Mesenteric fat pad (tissue), 1 donor: ENCODE measurements around the gene CIITA. TPM values are rescaled to one million over a fixed set of nuclear protein-coding genes. Genes with fewer than 3 reads are reported as not detected.
"Not testable (repeated sequence)": the region's sequence is repeated elsewhere in the genome, so short reads cannot be mapped to it uniquely, and the experiment has no call there.

Source experiments
- DNase-seq: peaks from one replicate; pipeline ENCODE4 v3.0.0-alpha.2; 2020; ENCODE audit warnings: low spot score
- total RNA-seq: library from RNA; stranded (reverse); fragmentation: NEBNext Ultra II Directional; extraction: Animal tissue kit (Norgen Biotek cat#: 25700); gene quantifications from one replicate; pipeline ENCODE4 v1.2.1, GENCODE V29; 2021
- donor health status: DM: yes; HTN: yes; CAD: no.

The CIITA gene
- total RNA-seq, 1 donor from 2014 or later, result 10.0 TPM

DNA sequence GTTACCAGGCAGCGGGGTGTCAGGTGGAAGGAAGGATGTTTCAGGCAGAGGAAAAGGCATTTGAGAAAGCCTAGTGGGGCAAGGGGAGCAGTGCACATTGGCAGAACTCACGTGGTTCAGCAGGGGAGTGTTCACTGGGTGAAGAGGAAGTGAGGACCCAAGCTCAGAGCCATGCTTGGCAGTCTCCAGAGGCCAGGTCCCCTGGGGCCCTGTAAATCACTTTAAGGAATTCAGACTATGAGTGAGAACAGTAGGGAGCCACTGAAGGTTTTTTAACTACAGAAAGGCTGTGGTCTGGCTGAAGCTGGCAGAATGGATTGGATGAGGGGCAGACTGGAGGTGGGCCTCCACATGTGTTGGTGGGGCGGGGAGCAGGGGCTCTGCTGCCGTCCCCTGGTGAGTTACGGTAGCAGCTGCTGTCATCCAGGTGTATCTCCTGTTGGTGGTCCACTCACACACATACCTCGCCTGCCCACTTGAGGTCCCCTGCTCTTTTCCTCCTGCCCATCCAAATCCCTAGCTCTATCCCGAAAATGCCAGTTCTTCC, 72.5 kb downstream of the CIITA start:
- DNase-seq, result no peak

DNA sequence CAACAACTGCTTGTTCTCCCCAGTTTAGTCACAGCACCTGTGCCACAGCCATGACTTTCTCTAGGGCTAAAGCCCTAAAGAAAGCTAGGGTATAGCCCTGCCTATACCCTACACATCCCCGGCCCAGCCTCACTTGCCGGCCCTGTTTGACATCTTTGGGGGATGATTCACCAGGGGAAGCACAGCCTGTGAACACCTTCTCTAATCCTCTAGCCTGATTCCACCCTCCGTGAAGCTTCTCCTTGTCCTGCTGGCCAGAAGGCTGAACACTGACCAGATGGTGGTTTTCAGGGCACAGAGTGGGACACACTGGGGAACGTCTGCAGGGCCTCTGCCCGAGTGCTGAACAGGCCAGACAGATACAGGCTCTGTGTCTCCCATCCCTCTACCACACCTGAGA, 73.4 kb downstream of the CIITA start:
- DNase-seq, result no peak

DNA sequence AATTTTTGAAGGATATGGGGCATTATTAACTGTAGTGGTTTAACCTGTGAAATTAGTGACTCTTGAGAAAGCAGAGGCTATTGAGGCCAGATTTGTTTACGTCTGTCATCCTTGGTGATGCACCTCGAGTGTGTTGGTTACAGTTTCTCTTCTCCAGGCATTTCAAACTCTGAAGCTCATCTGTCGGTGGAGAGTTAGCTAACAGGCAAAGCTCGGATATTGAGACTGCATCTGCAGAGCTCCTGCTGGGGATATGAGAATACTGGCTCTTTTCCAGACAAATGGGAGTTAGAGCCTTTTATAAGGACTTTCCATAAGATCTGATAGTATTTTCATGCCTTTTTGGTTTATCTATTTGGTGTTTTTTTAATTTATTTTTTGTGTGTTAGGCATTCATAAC, 74.0 kb downstream of the CIITA start:
- no peak for DNase-seq

DNA sequence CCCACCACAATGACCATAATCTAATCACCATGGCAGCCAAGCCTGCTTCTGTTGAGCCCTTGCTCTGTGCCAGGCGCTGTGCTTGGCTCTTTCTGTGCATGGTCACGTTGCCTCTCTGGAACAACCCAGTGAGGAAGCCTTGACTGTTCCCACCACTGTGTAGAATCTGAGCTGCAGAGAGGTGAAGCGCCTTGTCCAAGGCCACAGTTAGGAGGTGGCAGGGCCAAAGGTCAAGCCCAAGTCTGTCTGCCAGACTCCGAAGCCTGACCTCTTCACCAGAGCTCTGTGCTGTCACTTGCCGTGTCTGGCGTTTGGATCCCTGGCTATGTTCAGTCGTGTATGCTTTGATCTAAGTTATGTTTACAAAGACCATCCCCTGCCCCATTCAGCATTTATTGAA, 77.9 kb downstream of the CIITA start:
- no peak for DNase-seq

DNA sequence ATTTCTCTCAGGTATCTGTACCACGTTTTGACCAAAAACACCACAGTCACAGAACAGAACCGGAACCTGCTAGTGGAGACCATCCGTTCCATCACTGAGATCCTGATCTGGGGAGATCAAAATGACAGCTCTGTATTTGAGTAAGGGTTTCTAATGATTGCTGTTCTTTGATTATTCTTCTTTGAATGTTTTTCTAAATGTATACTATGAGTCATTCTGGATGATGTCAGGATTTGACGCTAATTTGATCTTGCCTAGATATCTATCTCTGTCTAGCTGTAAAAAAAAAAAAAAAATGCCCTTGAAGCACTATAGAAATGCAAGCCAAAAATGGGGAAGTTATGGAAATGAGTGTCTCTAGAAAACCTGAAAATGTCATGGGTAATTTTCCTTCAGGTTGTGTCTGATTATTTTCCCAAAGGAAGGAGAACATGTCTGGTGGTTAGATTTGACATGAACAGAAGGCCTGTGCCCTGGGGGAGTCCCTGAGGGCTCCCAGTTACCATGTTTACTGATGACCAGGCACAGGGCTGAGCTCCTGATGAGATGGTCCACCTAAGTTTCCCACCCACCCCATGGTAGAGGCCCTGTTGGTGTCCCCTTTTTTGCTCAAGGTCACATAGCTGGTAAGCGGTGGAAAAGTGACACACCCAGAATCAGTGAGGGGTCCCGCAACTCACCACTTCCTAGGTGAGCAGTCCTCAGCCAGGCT, 80.9 kb downstream of the CIITA start:
- no peak for DNase-seq

DNA sequence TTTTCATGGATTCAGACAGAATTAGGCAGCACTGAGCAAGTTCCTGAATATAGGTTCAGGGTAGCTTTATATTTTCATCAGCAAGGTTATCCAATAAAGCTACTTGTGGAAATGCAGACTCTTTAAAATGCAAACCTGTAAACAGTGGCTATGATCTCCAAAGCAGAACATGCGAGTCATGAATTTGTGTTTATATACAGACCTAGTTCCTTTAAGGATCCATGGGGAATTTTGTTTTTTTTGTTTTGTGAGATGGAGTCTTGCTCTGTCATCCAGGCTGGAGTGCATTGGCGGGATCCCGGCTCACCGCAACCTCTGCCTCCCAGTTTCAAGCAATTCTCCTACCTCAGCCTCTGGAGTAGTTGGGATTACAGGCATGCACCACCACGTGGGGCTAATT, 82.2 kb downstream of the CIITA start:
- no peak for DNase-seq

DNA sequence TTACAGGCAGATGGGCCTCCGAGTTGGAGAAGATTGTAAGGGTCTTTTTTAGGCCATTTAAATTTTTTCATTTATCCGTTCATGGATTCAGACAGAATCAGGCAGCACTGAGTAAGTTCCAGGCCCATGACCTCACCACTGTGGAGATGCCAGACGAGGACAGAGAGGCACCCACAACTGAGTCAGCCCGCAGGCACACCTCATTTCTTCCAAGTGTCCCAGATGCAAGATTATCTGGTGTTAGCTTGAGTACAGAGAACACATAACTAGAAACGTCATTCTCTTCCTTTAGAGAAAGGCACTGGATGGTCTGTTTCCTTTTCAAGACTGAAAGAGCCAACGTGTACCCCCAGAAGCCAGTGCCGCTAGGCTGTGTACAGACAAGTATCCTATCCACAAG, 84.2 kb downstream of the CIITA start:
- DNase-seq, result no peak

DNA sequence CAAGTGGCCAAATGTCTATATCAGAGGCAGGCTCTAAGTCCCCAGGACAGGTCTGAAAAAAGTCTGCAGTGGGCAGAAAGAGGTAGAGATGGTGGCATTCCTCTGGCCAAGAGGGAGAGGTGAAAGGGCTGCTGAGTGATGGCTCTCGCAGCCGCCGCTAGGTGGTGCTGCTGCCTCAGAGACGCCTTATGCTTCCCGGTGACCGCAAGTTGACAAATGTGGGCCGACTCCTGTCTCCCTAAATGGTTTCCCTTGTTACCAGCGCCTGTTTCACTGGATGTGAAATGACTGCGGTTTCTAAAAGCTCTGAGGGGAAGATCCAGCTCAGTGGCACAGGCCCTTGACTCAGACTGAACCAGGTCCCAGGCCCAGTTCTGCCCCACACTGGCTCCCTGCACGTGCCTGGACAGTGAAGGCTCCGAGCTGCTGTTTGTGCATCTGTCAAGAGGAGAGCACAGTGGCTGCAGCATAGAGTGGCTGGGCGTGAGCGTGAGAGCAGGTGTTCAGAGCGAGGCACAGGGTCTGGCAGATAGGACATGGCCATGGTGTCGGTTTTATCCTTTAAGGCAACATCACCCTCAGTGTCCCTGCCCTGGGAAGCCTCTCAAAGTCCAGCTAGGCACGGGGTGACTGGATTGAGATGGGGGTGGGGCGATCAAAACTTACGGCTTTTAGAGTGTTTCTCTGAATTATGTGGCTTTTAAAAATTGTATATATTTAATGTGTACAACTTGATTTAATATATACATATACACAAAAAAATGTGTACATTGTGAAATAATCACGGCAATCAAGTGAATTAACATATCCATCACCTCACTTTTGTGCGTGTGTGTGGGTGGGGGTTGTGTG, 87.3 kb downstream of the CIITA start:
- DNase-seq, result no peak

DNA sequence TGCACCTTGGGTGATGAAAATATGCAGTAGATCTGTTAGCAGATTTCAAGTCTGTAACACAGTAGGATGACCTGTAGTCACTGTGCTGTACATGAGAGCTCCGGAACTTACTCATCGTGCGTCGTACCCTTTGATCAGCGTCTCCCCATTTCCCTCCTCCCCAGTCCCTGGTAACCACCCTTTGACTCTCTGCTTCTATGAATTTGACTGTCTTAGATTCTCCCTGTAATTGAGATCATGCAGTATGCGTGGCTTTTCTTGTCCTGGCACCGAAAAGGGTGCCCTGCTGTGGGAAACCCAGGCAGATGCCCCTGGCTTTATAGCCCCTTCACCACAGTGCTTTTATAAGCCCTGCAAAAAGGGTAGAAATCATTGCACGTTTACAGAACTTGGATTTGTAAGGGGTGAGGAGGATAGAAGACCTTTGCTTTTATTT, 87.9 kb downstream of the CIITA start:
- no peak for DNase-seq

DNA sequence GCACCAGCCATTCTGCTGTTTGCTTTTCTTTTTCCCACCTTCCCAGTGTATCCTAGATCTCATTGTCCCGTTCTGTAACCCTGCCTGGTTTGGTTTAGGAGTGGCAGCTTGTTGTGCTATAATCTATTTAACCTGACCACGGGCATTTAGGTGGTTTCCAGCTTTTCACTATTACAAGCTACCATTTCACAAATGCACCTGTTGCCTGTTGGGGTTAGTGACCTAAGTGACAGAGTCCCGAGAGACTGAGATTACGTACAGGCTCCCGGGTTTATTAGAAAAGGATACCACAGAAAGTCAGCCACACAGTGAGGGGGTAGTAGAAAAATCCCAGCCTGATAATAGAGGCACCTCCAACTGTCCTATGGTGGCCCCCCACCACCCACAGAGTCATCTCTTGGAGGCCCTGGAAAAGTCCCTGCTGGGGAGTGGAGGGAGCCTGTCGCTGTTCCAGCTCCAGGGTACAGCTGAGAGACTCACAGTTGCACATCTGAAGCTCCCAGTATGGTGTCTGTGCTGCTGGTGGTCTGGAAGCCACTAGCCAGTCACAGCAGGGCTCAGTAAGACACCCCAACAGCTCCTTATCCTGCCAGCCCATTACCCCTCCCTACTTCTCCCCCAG, 88.5 kb downstream of the CIITA start:
- no peak for DNase-seq

DNA sequence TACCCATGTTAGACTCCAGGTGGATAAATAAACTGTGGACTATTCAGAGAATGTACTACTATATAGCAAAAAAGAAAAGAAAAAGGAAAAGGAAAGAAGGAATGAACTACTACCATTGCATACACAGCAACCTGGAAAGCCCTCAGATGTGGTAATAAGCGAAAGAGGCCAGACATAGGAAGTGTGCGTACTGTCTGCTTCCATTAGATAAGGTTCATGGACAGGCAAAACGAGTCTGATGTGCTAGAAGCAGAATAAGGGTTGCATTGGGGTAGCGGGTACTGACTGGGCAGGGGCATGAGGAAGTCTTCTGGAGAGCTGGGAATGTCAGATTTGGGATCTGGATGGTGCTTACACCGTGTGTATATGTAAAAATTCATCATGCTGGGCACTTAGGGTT, 89.1 kb downstream of the CIITA start:
- DNase-seq, result no peak

DNA sequence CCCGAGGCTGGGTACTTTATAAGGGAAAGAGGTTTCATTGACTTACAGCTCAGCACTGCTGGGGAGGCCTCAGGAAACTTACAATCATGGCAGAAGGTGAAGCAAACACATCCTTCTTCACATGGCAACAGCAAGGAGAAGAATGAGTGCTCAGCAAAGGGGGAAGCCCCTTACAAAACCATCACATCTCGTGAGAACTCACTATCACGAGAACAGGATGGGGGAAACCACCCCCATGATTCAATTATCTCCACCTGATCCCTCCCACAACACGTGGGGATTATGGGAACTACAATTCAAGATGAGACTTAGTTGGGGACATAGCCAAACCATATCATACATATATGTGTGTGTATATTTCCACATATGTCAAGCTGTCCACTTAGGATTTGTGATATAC, 89.6 kb downstream of the CIITA start:
- not testable (repeated sequence) for DNase-seq

DNA sequence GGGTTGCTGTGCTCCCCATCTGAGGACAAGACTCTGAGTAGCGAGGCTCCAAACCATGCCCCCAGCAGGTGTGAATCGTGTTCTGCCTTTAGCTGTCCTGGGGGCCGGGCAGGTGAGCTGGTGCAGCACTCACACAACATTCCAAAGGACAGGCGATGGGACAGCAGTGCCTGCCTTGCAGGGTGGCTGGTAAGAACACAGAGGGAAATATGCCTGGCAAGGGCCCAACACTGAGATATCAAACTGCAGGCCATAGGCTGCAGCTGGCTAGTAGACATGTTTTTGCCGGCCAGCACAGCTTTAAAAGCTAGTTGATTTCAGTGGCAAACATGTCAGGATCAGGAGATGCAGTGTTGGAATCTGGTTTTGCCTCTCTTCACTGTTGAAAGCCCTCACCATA, 91.0 kb downstream of the CIITA start:
- no peak for DNase-seq

DNA sequence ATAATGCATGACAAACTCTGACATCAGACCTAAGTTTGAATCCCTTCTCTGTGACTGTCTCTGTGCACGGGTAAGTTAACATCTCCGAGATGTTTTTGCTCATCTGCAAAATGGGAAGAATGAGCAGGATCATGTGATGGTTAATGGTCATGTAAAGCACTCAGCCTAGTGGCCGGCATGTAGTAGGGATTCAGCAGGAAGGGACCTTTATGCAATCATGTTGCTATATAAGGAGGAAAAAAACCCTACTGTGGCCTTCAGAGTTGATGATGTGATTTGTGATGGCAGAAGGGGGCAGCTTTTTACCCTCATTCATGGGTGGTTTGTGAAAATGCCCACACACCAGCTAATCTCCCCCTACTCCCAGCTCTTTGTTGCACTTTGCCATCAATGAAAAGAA, 91.5 kb downstream of the CIITA start:
- no peak for DNase-seq

DNA sequence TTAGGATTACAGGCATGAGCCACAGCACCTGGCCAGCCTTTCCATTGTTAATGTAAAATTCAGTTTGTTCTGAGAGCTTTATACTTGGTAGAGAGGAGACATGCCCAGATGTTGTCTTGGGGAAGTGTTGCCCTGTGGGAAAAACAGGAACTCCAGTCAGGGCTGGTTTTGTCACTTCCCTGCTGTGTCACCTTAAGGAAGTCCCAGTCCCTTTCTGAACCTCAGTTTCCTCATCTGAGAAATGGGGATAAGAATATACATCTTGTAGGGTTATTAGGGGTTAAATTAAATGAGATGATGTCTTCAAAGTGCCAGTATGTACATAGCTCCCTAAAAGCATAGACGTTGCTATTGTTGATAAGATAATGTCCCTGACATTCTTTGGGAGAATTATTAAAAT, 92.6 kb downstream of the CIITA start:
- no peak for DNase-seq

DNA sequence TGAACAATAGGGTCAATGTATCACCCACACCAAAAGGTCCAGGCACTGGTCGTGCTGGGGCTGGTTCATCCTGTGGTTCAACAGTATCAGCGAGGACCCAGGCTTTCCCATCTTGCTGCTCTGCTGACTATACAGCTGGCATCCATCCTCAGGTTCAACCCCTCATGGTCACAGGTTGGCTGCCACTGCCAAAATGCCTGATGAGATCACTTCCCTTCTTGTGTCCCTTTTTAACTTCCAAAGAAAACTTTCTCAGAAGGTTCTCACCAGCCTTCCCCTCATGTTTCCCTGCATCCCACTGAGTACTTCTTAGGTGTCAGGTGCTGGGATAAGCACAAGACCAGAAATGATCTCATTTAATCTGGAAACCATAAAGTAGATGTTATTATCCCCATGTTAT, 93.1 kb downstream of the CIITA start:
- no peak for DNase-seq

DNA sequence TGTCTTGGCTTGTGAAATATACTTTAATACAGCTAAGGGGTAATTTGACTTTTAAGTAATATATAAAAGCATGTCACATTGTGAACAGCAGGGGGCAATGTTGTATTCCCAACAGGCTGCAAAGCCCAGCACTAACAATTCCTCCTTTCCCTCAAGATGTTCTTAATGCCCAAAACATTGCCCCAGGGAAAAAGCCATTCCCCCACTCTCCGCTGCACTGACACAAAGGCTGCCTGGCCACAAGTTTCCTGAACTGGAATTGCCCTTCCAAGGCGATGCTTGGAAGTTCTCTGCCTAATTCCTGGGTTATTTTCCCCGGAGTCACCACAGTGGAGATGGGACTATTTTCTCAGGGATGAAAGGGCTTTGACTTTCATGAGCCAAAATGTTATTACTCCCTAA, 94.6 kb downstream of the CIITA start:
- no peak for DNase-seq

DNA sequence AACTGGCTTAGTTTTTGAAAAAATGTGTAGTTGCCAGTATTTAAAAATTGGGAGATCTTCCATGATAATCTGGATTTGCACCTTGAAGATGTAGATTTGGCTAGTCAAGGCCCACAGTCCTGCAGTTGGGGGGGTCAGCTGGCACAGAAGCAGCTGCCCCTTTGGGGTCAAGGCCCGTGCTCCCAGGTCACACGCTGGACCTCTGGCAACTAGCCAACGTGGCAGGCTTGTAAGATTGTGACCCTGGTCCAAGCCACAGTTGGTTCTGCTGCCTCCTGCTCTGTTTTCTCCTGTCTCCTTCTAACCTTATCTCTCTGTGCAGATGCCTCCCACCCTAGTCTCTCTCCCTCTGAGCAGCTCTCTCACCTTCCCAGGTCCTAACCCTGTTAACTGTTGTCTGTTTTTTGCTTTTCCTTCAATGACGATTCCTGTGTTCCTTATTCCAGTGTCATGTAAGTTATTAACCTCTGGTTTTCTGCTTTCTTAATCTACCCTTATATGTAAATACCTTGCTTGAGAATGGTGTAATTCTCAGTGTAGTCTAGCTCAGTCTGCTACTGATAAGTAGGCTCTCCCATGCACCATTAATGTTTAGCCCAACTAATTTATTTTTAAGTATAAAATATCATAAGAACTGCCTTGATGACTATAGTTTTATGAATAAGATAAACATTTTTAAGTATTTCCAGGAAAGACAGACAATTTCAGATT, 95.3 kb downstream of the CIITA start:
- DNase-seq, result no peak

DNA sequence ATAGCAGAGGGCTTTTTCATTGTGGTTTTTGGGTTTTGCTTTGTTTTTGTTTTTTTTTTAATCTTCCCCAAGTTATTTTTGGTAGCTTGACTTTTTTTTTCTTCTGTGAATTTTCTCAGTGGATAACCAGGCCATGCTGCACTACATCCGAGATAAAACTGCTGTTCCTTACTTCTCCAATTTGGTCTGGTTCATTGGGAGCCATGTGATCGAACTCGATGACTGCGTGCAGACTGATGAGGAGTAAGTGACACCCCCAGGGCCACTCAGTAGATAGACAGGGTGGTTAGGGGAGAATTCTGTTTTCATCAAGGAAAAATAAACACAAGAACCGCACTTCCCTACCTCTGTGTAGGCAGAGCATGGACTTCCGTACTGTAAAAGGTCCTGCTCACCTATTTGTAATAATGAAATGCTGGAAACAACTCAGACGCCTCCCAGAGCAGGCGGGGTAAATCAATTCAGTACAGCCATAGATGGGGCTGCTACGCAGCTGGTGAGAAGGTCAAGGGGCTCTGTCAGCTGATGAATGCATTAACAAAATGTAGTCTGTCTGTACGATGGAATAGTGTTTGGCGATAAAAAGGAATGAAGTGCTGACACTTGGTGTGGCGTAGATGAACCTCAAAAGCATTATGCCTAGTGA, 95.9 kb downstream of the CIITA start:
- DNase-seq, result no peak

DNA sequence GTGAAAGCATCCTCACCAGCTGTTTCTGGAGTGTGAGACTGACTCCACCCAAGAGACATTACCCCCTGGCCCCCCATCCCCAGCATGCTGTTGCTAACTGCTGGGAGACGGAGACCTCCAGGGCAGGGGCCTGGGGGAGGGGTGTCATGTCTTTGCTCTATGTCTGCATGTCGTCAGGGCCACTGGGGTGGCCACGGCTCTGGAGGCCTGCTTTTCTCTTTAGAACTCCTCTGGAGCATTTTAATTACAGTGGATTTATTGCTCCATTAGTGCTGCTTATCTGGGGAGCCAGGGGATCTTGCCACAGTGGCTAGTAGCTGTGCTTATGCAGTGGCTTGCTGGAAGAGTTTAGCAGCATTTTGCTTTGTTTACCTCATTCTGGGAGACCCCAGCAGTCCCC, 99.6 kb downstream of the CIITA start:
- DNase-seq, result no peak

DNA sequence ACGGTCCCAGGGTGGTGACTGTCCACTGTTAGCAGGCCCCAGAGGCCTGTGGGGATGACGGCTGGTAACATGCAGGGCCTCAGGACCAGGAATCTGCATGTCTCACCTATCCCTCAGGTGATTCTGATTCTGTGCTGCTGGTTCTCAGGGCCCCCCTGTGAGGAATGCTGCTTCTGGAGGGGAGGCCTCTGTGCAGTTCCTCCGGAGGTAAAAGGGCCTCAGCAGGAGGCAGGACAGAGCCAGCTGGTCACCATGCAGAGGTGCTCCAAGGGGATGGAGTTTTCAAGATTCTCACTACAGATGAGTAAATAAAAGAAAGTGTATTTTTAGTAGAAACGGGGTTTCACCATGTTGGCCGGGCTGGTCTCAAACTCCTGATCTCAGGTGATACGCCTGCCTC, 101.1 kb downstream of the CIITA start:
- no peak for DNase-seq
